Endothelial cell of umbilical vein (primary cell): Measurements from ENCODE around the gene DISP2.

Experiments used
- CTCF ChIP-seq, 2 donors: IDR thresholded peaks; 1 replicate in 1 of 2; 2 replicates in 1 of 2; pipeline ENCODE4 v1.5.1; 2011; ENCODE audit warnings: low read length in 2 of 2, mild to moderate bottlenecking in 2 of 2, moderate library complexity in 2 of 2, control low read depth in 1 of 2, inconsistent platforms in 1 of 2, low read depth in 1 of 2; ENCODE audit not compliant: insufficient read depth in 1 of 2; ENCODE audit errors: extremely low read depth in 1 of 2
- POLR2AphosphoS5 ChIP-seq: IDR thresholded peaks from 2 replicates; pipeline ENCODE4 v1.6.1; 2012; ENCODE audit warnings: low read depth, mild to moderate bottlenecking, control low read depth, low read length, moderate library complexity; ENCODE audit not compliant: insufficient read depth

GRCh38 chr15:40364251-40364650 lies 6.2 kb downstream of the DISP2 start:
- TF ChIP-seq POLR2AphosphoS5 (no peak), CTCF (IDR thresholded peaks at IDR 0.05; ENCODE audit: extremely low read depth in 1 of 2, insufficient read depth in 1 of 2, low read depth in 1 of 2, low read length in 2 of 2) (no peak)
